Mucosa of rectum (tissue), 2 donors: ENCODE measurements around the gene GOLGA6L26.
"Not testable (repeated sequence)": the region's sequence is repeated elsewhere in the genome, so short reads cannot be mapped to it uniquely, and the experiment has no call there.

Experiments
- H3K27ac ChIP-seq, 2 donors: one replicate each; pipeline ENCODE4 v1.7.0; 2013; ENCODE audit warnings: inconsistent platforms in 2 of 2, low read depth in 2 of 2, low read length in 2 of 2
- H3K27me3 ChIP-seq, 2 donors: one replicate each; pipeline ENCODE4 v1.7.0; 2013; ENCODE audit warnings: low read length in 2 of 2; ENCODE audit not compliant: control insufficient read depth in 2 of 2, insufficient read depth in 2 of 2
- H3K36me3 ChIP-seq, 2 donors: one replicate each; pipeline ENCODE4 v1.7.0; 2013; ENCODE audit warnings: low read length in 2 of 2; ENCODE audit not compliant: control insufficient read depth in 2 of 2, insufficient read depth in 2 of 2
- H3K4me1 ChIP-seq, 2 donors: one replicate each; pipeline ENCODE4 v1.7.0; 2013; ENCODE audit warnings: low read length in 2 of 2, mild to moderate bottlenecking in 1 of 2; ENCODE audit not compliant: control insufficient read depth in 2 of 2, insufficient read depth in 2 of 2
- H3K4me3 ChIP-seq, 2 donors: one replicate each; pipeline ENCODE4 v1.7.0; 2013; ENCODE audit warnings: low read length in 2 of 2
- H3K9ac ChIP-seq, 2 donors: one replicate each; pipeline ENCODE4 v1.7.0; 2013; ENCODE audit warnings: low read length in 2 of 2, low read depth in 1 of 2, mild to moderate bottlenecking in 1 of 2
- H3K9me3 ChIP-seq, 2 donors: one replicate each; pipeline ENCODE4 v1.7.0; 2013; ENCODE audit warnings: low read length in 2 of 2; ENCODE audit not compliant: control insufficient read depth in 2 of 2
- donor health status: healthy.
- donor health status: Normal muscosa, but diverticular disease.

The GOLGA6L26 gene

GRCh38 chr15:23334096-23334495 lies at the start of gene GOLGA6L26:
Gene GOLGA6L26 (minus strand): TSS chr15:23334196. CDS start chr15:23334135, 61 bp downstream.
- not testable (repeated sequence) for H3K36me3 ChIP-seq, H3K27me3 ChIP-seq, H3K27ac ChIP-seq

GRCh38 chr15:23381192-23381591 lies 47.2 kb upstream of the GOLGA6L26 start:
- not testable (repeated sequence) for H3K9ac ChIP-seq, H3K4me1 ChIP-seq, H3K27me3 ChIP-seq, H3K36me3 ChIP-seq, H3K27ac ChIP-seq, H3K4me3 ChIP-seq, H3K9me3 ChIP-seq

More at GRCh38 chr15:23334096-23334495, at the start of gene GOLGA6L26:
- not testable (repeated sequence) for H3K4me3 ChIP-seq, H3K4me1 ChIP-seq, H3K9ac ChIP-seq, H3K9me3 ChIP-seq

GRCh38 chr15:23380700-23381099 lies 46.7 kb upstream of the GOLGA6L26 start:
- not testable (repeated sequence) for H3K4me1 ChIP-seq, H3K27me3 ChIP-seq, H3K9me3 ChIP-seq

GRCh38 chr15:23378946-23379345 lies 45.0 kb upstream of the GOLGA6L26 start:
- not testable (repeated sequence) for H3K4me3 ChIP-seq, H3K27me3 ChIP-seq

More at GRCh38 chr15:23380700-23381099, 46.7 kb upstream of the GOLGA6L26 start:
- H3K9ac ChIP-seq, H3K27ac ChIP-seq, H3K36me3 ChIP-seq, H3K4me3 ChIP-seq: not testable (repeated sequence)

GRCh38 chr15:23374226-23374625 lies 40.2 kb upstream of the GOLGA6L26 start:
- H3K36me3 ChIP-seq, H3K27ac ChIP-seq, H3K9me3 ChIP-seq, H3K4me3 ChIP-seq, H3K27me3 ChIP-seq, H3K4me1 ChIP-seq, H3K9ac ChIP-seq: not testable (repeated sequence)

More at GRCh38 chr15:23378946-23379345, 45.0 kb upstream of the GOLGA6L26 start:
- not testable (repeated sequence) for H3K9me3 ChIP-seq, H3K9ac ChIP-seq, H3K27ac ChIP-seq, H3K4me1 ChIP-seq, H3K36me3 ChIP-seq

- not testable (repeated sequence) for H3K4me3 ChIP-seq, H3K4me1 ChIP-seq, H3K27me3 ChIP-seq, H3K27ac ChIP-seq, H3K9ac ChIP-seq, H3K36me3 ChIP-seq, H3K9me3 ChIP-seq
Observed at GRCh38 chr15:23372891-23373600, 39.0 kb upstream of the GOLGA6L26 start.

GRCh38 chr15:23372284-23372683 lies 38.3 kb upstream of the GOLGA6L26 start:
- Histone ChIP-seq H3K27me3 (peaks cover 0 to 2% of the 10 kb centered on the region in 2 donors), H3K9me3 (no peaks in the 10 kb centered on the region), H3K4me3 (no peak overlapping the region), H3K36me3 (no peaks in the 10 kb centered on the region), H3K4me1 (no peaks in the 10 kb centered on the region), H3K27ac (no peak overlapping the region), H3K9ac (no peak overlapping the region)

GRCh38 chr15:23371868-23372267 lies 37.9 kb upstream of the GOLGA6L26 start:
- not testable (repeated sequence) for H3K4me3 ChIP-seq, H3K27me3 ChIP-seq, H3K9ac ChIP-seq, H3K9me3 ChIP-seq, H3K27ac ChIP-seq, H3K4me1 ChIP-seq, H3K36me3 ChIP-seq

- not testable (repeated sequence) for H3K9ac ChIP-seq, H3K4me3 ChIP-seq, H3K9me3 ChIP-seq, H3K36me3 ChIP-seq, H3K27me3 ChIP-seq, H3K27ac ChIP-seq, H3K4me1 ChIP-seq
Observed at GRCh38 chr15:23371134-23371533, 37.1 kb upstream of the GOLGA6L26 start.

- no peaks in the 10 kb centered on the region for H3K36me3 ChIP-seq
- H3K4me1 ChIP-seq, result no peaks in the 10 kb centered on the region
- H3K27me3 ChIP-seq, result no peaks in the 10 kb centered on the region
- H3K9ac ChIP-seq, result no peak overlapping the region
- no peaks in the 10 kb centered on the region for H3K9me3 ChIP-seq
- H3K27ac ChIP-seq, result no peak overlapping the region
- H3K4me3 ChIP-seq, result no peak overlapping the region
Observed at GRCh38 chr15:23370578-23370977, 36.6 kb upstream of the GOLGA6L26 start.

- H3K9ac ChIP-seq, H3K4me3 ChIP-seq, H3K27me3 ChIP-seq, H3K9me3 ChIP-seq, H3K27ac ChIP-seq, H3K4me1 ChIP-seq, H3K36me3 ChIP-seq: not testable (repeated sequence)
Observed at GRCh38 chr15:23364261-23364660, 30.3 kb upstream of the GOLGA6L26 start.
